ENCODE data around the gene TAT.
"Not testable (repeated sequence)": the region's sequence is repeated elsewhere in the genome, so short reads cannot be mapped to it uniquely, and the experiment has no call there.

TAT gene

GRCh38 chr16:71584543-71585317 lies 7.8 kb upstream of the TAT start:
- Histone ChIP-seq H3K4me1 (ENCODE audit: control insufficient read depth, insufficient read depth, low read length) (no peaks in the 10 kb centered on the region), H3K9me3 (ENCODE audit: control insufficient read depth, insufficient read depth, low read length) (no peaks in the 10 kb centered on the region), H3K27ac (ENCODE audit: low read length) (no peak overlapping the region), H3K36me3 (ENCODE audit: control insufficient read depth, insufficient read depth, low read length) (no peaks in the 10 kb centered on the region), H3K27me3 (ENCODE audit: control insufficient read depth, insufficient read depth, low read length) (no peaks in the 10 kb centered on the region), H3K4me3 (ENCODE audit: low read length) (no peak overlapping the region)
- no peak for DNase-seq (ENCODE audit: low read depth, low spot score)
- 100% methylated on average over 1 of the region's 3 CpGs for WGBS (ENCODE audit: insufficient coverage, insufficient read length)

GRCh38 chr16:71582553-71582848 lies 5.6 kb upstream of the TAT start:
- not testable (repeated sequence) for H3K4me1 ChIP-seq (ENCODE audit: control insufficient read depth, insufficient read depth, low read length)

GRCh38 chr16:71574702-71575101 lies 2.2 kb downstream of the TAT start:
- no peaks in the 10 kb centered on the region for H3K36me3 ChIP-seq (ENCODE audit: control insufficient read depth, insufficient read depth, low read length)
- no peaks in the 10 kb centered on the region for H3K27me3 ChIP-seq (ENCODE audit: control insufficient read depth, insufficient read depth, low read length)
- DNase-seq (ENCODE audit: low read depth, low spot score): no peak
- H3K4me1 ChIP-seq (ENCODE audit: control insufficient read depth, insufficient read depth, low read length): no peaks in the 10 kb centered on the region
- no peaks in the 10 kb centered on the region for H3K9me3 ChIP-seq (ENCODE audit: control insufficient read depth, insufficient read depth, low read length)
- H3K4me3 ChIP-seq (ENCODE audit: low read length): no peak overlapping the region
- H3K27ac ChIP-seq (ENCODE audit: low read length): no peak overlapping the region

More at GRCh38 chr16:71582553-71582848, 5.6 kb upstream of the TAT start:
- H3K27ac ChIP-seq (ENCODE audit: low read length); DNase-seq (ENCODE audit: low read depth, low spot score); H3K36me3 ChIP-seq (ENCODE audit: control insufficient read depth, insufficient read depth, low read length); H3K9me3 ChIP-seq (ENCODE audit: control insufficient read depth, insufficient read depth, low read length); H3K4me3 ChIP-seq (ENCODE audit: low read length); H3K27me3 ChIP-seq (ENCODE audit: control insufficient read depth, insufficient read depth, low read length): not testable (repeated sequence)
- no CpG with 5 or more reads among the region's 5 CpGs for WGBS (ENCODE audit: insufficient coverage, insufficient read length)

- no CpG with 5 or more reads among the region's 5 CpGs for WGBS (ENCODE audit: insufficient coverage, insufficient read length)
- H3K4me3 ChIP-seq (ENCODE audit: low read length): no peak overlapping the region
- no peaks in the 10 kb centered on the region for H3K9me3 ChIP-seq (ENCODE audit: control insufficient read depth, insufficient read depth, low read length)
- no peaks in the 10 kb centered on the region for H3K4me1 ChIP-seq (ENCODE audit: control insufficient read depth, insufficient read depth, low read length)
- no peak overlapping the region for H3K27ac ChIP-seq (ENCODE audit: low read length)
- DNase-seq (ENCODE audit: low read depth, low spot score): no peak
- no peaks in the 10 kb centered on the region for H3K36me3 ChIP-seq (ENCODE audit: control insufficient read depth, insufficient read depth, low read length)
- no peaks in the 10 kb centered on the region for H3K27me3 ChIP-seq (ENCODE audit: control insufficient read depth, insufficient read depth, low read length)
These were observed 3.4 kb downstream of the TAT start for GRCh38 chr16:71573387-71574094.

GRCh38 chr16:71572497-71573116 lies 4.3 kb downstream of the TAT start:
- Histone ChIP-seq H3K9me3 (ENCODE audit: control insufficient read depth, insufficient read depth, low read length) (no peaks in the 10 kb centered on the region), H3K4me3 (ENCODE audit: low read length) (no peak overlapping the region), H3K36me3 (ENCODE audit: control insufficient read depth, insufficient read depth, low read length) (no peaks in the 10 kb centered on the region), H3K27me3 (ENCODE audit: control insufficient read depth, insufficient read depth, low read length) (no peaks in the 10 kb centered on the region), H3K27ac (ENCODE audit: low read length) (no peak overlapping the region), H3K4me1 (ENCODE audit: control insufficient read depth, insufficient read depth, low read length) (no peaks in the 10 kb centered on the region)
- WGBS (ENCODE audit: insufficient coverage, insufficient read length): no CpG with 5 or more reads among the region's 3 CpGs
- DNase-seq (ENCODE audit: low read depth, low spot score): no peak

- Histone ChIP-seq H3K9me3 (ENCODE audit: control insufficient read depth, insufficient read depth, low read length) (no peaks in the 10 kb centered on the region), H3K4me3 (ENCODE audit: low read length) (no peak overlapping the region), H3K27ac (ENCODE audit: low read length) (no peak overlapping the region), H3K36me3 (ENCODE audit: control insufficient read depth, insufficient read depth, low read length) (no peaks in the 10 kb centered on the region), H3K27me3 (ENCODE audit: control insufficient read depth, insufficient read depth, low read length) (no peaks in the 10 kb centered on the region), H3K4me1 (ENCODE audit: control insufficient read depth, insufficient read depth, low read length) (peaks cover 1% of the 10 kb centered on the region; the same call in 1 of the 2 replicates)
- DNase-seq (ENCODE audit: low read depth, low spot score): no peak
- no CpG with 5 or more reads among the region's 8 CpGs for WGBS (ENCODE audit: insufficient coverage, insufficient read length)
These were observed 6.7 kb downstream of the TAT start for GRCh38 chr16:71570144-71570543.

GRCh38 chr16:71569621-71570020 lies 7.3 kb downstream of the TAT start:
- Histone ChIP-seq H3K27me3 (ENCODE audit: control insufficient read depth, insufficient read depth, low read length) (no peaks in the 10 kb centered on the region), H3K27ac (ENCODE audit: low read length) (no peak overlapping the region), H3K4me1 (ENCODE audit: control insufficient read depth, insufficient read depth, low read length) (peaks cover 1% of the 10 kb centered on the region; the same call in 1 of the 2 replicates), H3K4me3 (ENCODE audit: low read length) (no peak overlapping the region), H3K36me3 (ENCODE audit: control insufficient read depth, insufficient read depth, low read length) (no peaks in the 10 kb centered on the region), H3K9me3 (ENCODE audit: control insufficient read depth, insufficient read depth, low read length) (no peaks in the 10 kb centered on the region)
- no peak for DNase-seq (ENCODE audit: low read depth, low spot score)
- WGBS (ENCODE audit: insufficient coverage, insufficient read length): no CpG with 5 or more reads among the region's 4 CpGs

- no peak overlapping the region for H3K27ac ChIP-seq (ENCODE audit: low read length)
- WGBS (ENCODE audit: insufficient coverage, insufficient read length): no CpG with 5 or more reads among the region's 4 CpGs
- H3K36me3 ChIP-seq (ENCODE audit: control insufficient read depth, insufficient read depth, low read length): no peaks in the 10 kb centered on the region
- H3K27me3 ChIP-seq (ENCODE audit: control insufficient read depth, insufficient read depth, low read length): no peaks in the 10 kb centered on the region
- no peak for DNase-seq (ENCODE audit: low read depth, low spot score)
- no peak overlapping the region for H3K4me3 ChIP-seq (ENCODE audit: low read length)
- peaks cover 1% of the 10 kb centered on the region; the same call in 1 of the 2 replicates for H3K4me1 ChIP-seq (ENCODE audit: control insufficient read depth, insufficient read depth, low read length)
- no peaks in the 10 kb centered on the region for H3K9me3 ChIP-seq (ENCODE audit: control insufficient read depth, insufficient read depth, low read length)
These were observed 8.3 kb downstream of the TAT start for GRCh38 chr16:71568551-71568950.

- H3K27me3 ChIP-seq (ENCODE audit: control insufficient read depth, insufficient read depth, low read length): no peaks in the 10 kb centered on the region
- DNase-seq (ENCODE audit: low read depth, low spot score): no peak
- H3K4me1 ChIP-seq (ENCODE audit: control insufficient read depth, insufficient read depth, low read length): peaks cover 1% of the 10 kb centered on the region; the same call in 1 of the 2 replicates
- WGBS (ENCODE audit: insufficient coverage, insufficient read length): no CpG with 5 or more reads among the region's 8 CpGs
- H3K4me3 ChIP-seq (ENCODE audit: low read length): no peak overlapping the region
- no peaks in the 10 kb centered on the region for H3K36me3 ChIP-seq (ENCODE audit: control insufficient read depth, insufficient read depth, low read length)
- no peaks in the 10 kb centered on the region for H3K9me3 ChIP-seq (ENCODE audit: control insufficient read depth, insufficient read depth, low read length)
- no peak overlapping the region for H3K27ac ChIP-seq (ENCODE audit: low read length)
These were observed 9.0 kb downstream of the TAT start for GRCh38 chr16:71567931-71568330.

- Histone ChIP-seq H3K9me3 (ENCODE audit: control insufficient read depth, insufficient read depth, low read length) (no peaks in the 10 kb centered on the region; the same call in 1 of the 2 replicates), H3K36me3 (ENCODE audit: control insufficient read depth, insufficient read depth, low read length) (no peaks in the 10 kb centered on the region), H3K4me1 (ENCODE audit: control insufficient read depth, insufficient read depth, low read length) (peaks cover 1% of the 10 kb centered on the region; the same call in 1 of the 2 replicates), H3K27me3 (ENCODE audit: control insufficient read depth, insufficient read depth, low read length) (no peaks in the 10 kb centered on the region), H3K27ac (ENCODE audit: low read length) (no peak overlapping the region), H3K4me3 (ENCODE audit: low read length) (no peak overlapping the region)
- no CpG with 5 or more reads among the region's 9 CpGs for WGBS (ENCODE audit: insufficient coverage, insufficient read length)
- DNase-seq (ENCODE audit: low read depth, low spot score): no peak
These were observed 10.8 kb downstream of the TAT start for GRCh38 chr16:71565812-71566700.
